Effector CD4-positive, alpha-beta T cell (primary cell): ENCODE data around the gene MRPL57.
"Not testable (repeated sequence)": the region's sequence is repeated elsewhere in the genome, so short reads cannot be mapped to it uniquely, and the experiment has no call there.

Experiments used
- DNase-seq: peaks from one replicate; pipeline ENCODE4 v3.0.0-alpha.2; 2020
- total RNA-seq: gene quantifications from one replicate; lab custom pipeline; 2026; lab: John Stamatoyannopoulos, UW

Gene MRPL57
- 23.1 reads per million, percentile 50 among the genes with 10 or more reads in this experiment for total RNA-seq

DNA sequence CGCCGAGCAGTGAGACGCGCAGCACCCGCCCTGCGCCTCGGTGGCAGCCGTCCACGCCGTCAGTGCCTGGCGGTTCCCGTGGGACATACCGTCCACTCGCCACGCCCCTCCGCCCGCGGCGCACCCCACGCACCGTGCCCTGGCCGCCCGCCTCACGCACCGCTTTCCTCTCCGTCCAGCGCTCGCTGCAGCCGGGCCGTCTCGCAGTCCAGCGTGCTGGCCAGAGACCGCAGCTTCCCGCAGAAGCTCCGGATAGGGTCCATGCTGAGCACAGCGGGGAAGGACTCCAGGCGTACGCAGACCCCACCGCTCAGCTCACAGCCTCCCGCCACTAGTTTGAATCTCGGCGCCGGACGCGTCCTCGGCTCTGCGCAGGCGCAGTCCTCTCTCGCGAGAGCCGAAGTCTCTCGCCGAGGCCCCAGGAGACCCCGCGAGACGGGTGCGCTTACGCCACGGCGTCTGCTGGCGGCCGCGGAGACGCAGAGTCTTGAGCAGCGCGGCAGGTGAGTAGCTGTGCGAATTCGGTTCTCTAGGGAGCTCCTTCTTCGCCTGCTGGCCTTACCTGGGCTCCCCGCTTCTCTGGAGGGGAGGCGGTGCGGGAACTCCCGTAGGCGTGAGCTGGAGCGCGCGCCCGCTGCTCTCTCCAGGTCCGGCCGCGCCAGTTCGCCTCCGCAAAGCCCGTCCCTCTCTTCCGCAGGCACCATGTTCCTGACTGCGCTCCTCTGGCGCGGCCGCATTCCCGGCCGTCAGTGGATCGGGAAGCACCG is at the start of gene MRPL57, which contains the start of gene SKA3:
Gene MRPL57 (plus strand): TSS at position 444 of the 767 bp plus-strand sequence. CDS start 259 bp downstream, at position 703.
Gene SKA3 (minus strand): TSS at position 338 of the 767 bp plus-strand sequence. CDS start 75 bp downstream, at position 263.
- DNase-seq, result peak; percentile 92

GRCh38 chr13:21130116-21130515 is 46.3 kb upstream of the MRPL57 start:
- DNase-seq, result no peak

- no peak for DNase-seq
These were observed 43.4 kb upstream of the MRPL57 start for GRCh38 chr13:21133077-21133476.

GRCh38 chr13:21134475-21134874 is 42.0 kb upstream of the MRPL57 start:
- DNase-seq, result no peak

- DNase-seq, result not testable (repeated sequence)
These were observed 40.6 kb upstream of the MRPL57 start for GRCh38 chr13:21135833-21136232.

DNA sequence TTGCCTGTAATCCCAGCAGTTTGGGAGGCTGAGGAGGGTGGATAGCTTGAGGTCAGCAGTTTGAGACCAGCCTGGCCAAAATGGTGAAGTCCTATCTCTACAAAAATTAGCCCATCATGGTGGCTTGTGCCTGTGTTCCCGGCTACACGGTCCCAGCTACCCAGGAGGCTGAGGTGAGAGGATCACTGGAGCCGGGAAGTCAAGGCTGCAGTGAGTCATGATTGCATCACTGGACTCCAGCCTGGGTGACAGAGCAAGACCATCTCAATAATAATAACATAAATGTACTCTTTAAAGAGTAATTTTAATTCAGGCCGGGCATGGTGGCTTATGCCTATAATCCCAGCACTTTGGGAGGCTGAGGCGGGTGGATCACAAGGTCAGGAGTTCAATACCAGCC is 38.8 kb upstream of the MRPL57 start:
- DNase-seq, result no peak

DNA sequence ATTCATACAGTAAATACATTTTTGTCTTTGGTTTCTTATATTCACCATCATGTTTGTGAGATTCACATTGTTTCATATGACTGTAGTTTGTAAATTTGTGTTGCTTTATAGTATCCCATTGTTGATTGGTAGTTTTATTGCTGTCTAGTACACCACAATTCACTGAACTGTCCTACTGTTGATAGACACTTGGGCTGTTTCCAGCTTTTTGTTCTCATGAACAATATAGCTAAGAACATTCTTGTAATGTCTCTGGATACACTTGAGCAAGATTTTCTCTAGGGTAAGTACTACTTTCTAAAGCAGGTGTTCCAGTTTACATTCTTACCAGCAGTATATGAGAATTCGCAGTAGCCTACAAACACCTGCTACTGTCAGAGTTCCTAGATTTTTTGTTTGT is 37.9 kb upstream of the MRPL57 start:
- no peak for DNase-seq

- DNase-seq, result no peak
These were observed 37.1 kb upstream of the MRPL57 start for GRCh38 chr13:21139374-21139773.

DNA sequence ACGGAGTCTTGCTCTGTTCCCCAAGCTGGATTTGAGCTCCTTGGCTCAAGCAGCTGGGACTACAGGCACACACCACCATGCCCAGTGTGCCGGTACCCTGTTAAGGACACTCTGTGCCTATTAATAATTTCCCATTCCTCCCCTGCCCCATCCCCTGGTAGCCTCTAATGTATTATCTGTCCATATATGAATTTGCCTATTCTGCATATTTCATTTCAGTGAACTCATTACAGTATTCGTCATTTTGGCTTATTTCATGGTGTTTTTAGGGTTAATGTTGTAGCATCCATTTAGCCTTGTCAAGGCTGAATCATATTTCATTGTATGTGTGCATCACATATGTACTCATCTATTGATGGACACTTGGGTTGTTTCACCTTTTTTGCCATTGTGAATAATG is 33.7 kb upstream of the MRPL57 start:
- DNase-seq, result no peak

DNA sequence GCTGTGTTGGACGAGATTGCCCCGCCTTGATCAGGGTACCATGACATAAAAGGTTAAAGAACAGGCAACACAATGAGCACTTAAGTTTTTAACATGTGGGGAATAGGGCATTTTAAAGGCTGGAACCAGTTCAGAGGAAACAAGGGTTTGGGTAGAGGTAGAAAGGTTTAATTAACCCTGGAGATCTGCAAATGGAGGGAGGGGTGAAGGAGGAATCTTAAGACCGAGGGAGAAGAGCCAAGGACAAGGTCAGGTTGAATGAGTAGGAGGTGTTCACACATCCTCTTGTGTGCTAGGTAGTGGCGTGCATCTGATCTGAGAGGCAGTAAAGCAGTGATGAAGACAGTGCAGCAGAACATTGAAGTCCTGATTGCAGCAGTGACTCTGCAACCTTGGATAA is 28.6 kb upstream of the MRPL57 start:
- DNase-seq, result no peak

DNA sequence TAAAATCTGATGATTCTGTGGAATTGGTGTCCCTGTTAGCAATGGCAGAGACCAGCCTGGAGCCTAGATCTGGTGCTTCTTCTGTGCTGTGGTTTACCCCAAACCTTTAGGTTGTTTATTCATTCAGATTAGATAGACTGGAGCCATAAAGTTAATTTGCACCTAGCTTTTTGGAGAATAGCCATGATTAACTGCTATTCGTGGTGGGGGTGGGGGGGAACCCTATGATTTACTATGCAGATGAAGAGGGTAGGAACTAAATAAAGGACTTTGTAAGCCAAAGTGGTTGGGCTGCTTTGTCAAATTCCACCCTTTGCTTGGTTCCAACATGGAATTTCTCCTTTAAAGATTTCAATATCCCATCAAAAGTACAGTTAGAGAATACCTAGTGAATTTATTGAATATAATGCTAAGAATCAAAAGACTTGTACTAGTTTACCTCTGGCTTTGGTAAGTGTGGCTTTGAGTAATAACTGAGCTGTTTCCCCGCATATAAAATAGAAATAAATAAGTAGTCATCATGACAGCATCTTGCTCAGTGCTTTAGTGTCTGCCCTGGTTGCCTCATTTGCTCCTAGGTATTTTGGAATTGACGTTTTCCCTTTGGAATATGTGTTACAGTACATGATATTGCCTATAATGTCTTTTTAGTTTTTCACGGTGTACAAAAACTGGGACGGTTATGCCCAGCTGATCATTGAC is 27.8 kb upstream of the MRPL57 start:
- DNase-seq, result no peak

DNA sequence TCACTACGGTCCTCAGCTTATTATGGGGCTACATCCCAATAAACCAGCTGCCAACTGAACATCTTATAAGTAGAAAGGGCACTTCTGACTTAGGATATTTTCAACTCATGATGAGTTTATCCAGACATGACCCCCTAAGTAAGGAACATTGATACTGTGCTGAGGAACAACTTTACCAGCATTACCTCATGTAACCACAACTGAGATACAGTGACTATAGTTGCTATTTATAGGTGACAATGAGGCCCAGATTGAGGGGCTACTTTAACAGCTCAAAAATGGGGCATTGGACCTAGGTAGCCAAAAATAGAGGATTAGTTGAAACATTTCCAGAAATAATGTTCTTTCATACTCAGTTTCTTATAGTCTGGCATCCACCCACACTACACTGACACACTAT is 26.9 kb upstream of the MRPL57 start:
- DNase-seq, result no peak

DNA sequence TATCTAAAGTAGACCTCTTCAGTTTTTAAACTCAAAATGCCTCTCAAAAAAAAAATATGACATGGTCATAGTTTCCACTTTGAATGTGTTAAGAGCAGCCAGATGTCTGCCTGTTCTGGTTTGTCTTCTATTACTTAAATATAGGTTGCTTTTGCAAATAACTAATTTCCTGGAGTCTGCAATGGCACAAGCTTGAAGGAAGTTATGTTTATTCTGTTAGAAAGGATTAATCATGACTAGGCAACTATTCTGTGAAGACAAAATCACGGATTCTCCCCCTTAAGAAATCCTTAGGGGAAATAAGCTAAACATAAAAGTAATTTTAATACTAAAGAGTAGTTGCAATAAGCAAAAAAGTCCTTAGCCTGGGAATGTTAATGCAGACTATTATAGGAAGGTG is 26.4 kb upstream of the MRPL57 start:
- DNase-seq, result no peak

- DNase-seq, result no peak
These were observed 24.1 kb upstream of the MRPL57 start for GRCh38 chr13:21152251-21152899.

DNA sequence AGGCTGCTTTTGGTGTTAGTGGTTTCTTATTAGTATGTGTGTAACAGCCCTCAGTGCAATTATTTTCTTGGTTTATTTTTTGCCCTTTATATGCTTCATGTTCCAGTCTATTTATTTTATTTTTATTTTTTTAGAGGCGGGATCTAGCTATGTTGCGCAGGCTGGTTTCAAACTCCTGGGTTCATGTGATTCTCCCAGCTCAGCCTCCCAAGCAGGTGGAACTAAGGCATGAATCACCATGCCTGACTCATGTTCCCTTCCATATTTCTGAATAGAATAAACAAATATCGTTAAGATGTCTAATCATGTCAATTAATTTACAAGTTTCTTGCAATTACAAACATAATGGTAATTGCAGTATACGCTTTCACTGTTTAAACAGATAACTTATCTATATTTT is 11.8 kb upstream of the MRPL57 start:
- DNase-seq, result no peak

- not testable (repeated sequence) for DNase-seq
These were observed 10.9 kb upstream of the MRPL57 start for GRCh38 chr13:21165606-21166005.

GRCh38 chr13:21171420-21171819 is 5.0 kb upstream of the MRPL57 start:
- DNase-seq, result no peak

GRCh38 chr13:21173767-21174166 is 2.7 kb upstream of the MRPL57 start:
- not testable (repeated sequence) for DNase-seq

DNA sequence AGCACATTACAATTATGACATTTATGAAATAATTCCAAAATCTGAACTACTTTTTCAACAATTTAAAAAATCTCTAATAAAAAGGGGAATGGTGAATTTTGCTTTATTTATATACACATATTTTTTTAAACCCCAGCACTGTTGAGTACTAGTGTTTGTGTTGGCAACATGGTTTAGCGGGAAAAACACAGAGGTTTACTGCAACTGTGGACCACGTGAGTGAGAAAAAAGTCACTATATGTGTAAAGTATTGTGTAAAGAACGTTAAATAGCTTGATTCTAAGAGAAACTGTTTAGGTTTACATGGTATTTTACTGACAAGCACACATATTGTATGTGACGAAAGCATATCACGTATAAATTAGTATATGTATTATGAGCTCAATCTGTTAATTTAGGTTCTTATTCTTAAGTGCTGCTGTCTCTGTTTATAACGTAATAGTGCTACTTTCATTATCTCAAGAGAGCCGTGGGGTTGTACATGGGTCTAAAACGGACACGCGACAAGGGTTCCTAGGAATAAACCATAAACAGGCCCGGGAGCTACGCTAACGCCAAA is 723 bp upstream of the MRPL57 start:
- DNase-seq, result no peak

DNA sequence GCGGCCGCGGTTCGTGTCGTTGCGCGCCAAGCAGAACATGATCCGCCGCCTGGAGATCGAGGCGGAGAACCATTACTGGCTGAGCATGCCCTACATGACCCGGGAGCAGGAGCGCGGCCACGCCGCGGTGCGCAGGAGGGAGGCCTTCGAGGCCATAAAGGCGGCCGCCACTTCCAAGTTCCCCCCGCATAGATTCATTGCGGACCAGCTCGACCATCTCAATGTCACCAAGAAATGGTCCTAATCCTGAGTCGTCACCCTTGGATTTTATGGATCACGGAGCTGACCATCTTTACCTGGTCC is 475 bp downstream of the MRPL57 start:
- DNase-seq, result no peak

- no peak for DNase-seq
These were observed 5.2 kb downstream of the MRPL57 start for GRCh38 chr13:21181671-21182070.

GRCh38 chr13:21186410-21186809 is 10.0 kb downstream of the MRPL57 start:
- not testable (repeated sequence) for DNase-seq

DNA sequence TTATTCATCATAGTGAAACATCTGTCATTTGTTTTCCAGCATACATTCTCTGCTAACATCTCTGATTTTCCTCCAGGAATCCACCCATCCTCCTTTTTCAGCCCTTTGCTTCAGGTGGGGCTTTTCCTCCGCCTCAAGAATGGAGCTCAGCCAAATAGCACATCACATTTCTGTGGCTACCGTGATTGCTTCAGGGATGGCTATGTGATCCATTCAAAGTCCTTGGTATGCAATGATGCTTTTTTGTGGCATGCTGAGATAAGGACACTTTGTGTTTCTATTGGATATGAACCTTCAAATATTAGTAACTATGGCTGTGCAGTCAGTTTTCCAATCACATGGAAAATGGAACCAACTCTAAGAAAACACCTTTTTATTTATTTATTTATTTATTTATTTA is 18.3 kb downstream of the MRPL57 start:
- not testable (repeated sequence) for DNase-seq
